Body of pancreas (tissue), 4 donors: Measurements from ENCODE around the gene SLC16A8. TPM values are rescaled to one million over a fixed set of nuclear protein-coding genes. Genes with fewer than 3 reads are reported as not detected.

ENCODE experiments used
- ATAC-seq: fragments of 150-250 bp; one replicate; pipeline ENCODE4 v1.9.1; 2016
- DNase-seq, 4 donors: peaks; one replicate each; pipeline ENCODE4 v3.0.0-alpha.2; 2019
- H3K27ac ChIP-seq, 4 donors: fragments of 200-600 bp; sonication (generic); 1 replicate in 3 of 4; 2 replicates in 1 of 4; pipeline versions ENCODE4 v1.5.1 to v1.6.1; 2016 to 2019; ENCODE audit warnings: mild to moderate bottlenecking in 1 of 4, mixed read lengths in 1 of 4, moderate library complexity in 1 of 4
- H3K27me3 ChIP-seq, 2 donors: fragments of 200-600 bp; sonication (generic); one replicate each; pipeline ENCODE4 v1.6.0; 2016; ENCODE audit warnings: mild to moderate bottlenecking in 1 of 2
- H3K36me3 ChIP-seq, 2 donors: fragments of 200-600 bp; sonication (generic); replicated peaks in 1 of 2; 2 replicates each; pipeline ENCODE4 v1.5.1; 2016; ENCODE audit warnings: low read depth in 2 of 2; ENCODE audit not compliant: insufficient read depth in 1 of 2
- H3K4me1 ChIP-seq: fragments of 200-600 bp; sonication (generic); one replicate; pipeline ENCODE4 v1.6.0; 2016
- H3K4me3 ChIP-seq, 2 donors: fragments of 200-600 bp; sonication (generic); 1 replicate in 1 of 2; 2 replicates in 1 of 2; pipeline ENCODE4 v1.5.1; 2016 to 2019
- H3K9me3 ChIP-seq, 3 donors: fragments of 200-600 bp; sonication (generic); 1 replicate in 2 of 3; 2 replicates in 1 of 3; pipeline ENCODE4 v1.5.1; 2016
- CTCF ChIP-seq, 7 experiments: fragments of 450-650 bp in 4 of 7; fragments of 200-600 bp in 3 of 7; sonication (generic) in 3 of 7; IDR thresholded peaks; one replicate each; pipeline ENCODE4 v1.5.1; 2016 to 2019; ENCODE audit warnings: antibody characterized with exemption in 7 of 7
- POLR2A ChIP-seq, 3 donors: fragments of 450-650 bp; IDR thresholded peaks; one replicate each; pipeline ENCODE4 v1.6.1; 2016; ENCODE audit warnings: antibody characterized with exemption in 3 of 3, mild to moderate bottlenecking in 2 of 3
- WGBS, 2 donors: methylation state at CpG; one replicate each; pipeline ENCODE4 v1.1.5; 2017; 5-methylcytosine and 5-hydroxymethylcytosine counted together
- intact Hi-C: fragments of 100-400 bp; cut with DNase I; formaldehyde crosslinking; loops from one replicate; pipeline ENCODE4 v1.15.1; 2023
- total RNA-seq, 2 donors: library from RNA; depleted of rRNA; stranded (reverse); fragments of >200 nt; gene quantifications; one replicate each; pipeline ENCODE4 v1.1.0, GENCODE V29; 2016

The SLC16A8 gene
- total RNA-seq, 2 donors from 2014 or later, result not detected

- H3K27ac ChIP-seq, result no peak overlapping the region
- TF ChIP-seq POLR2A (IDR thresholded peaks at IDR 0.05), result no peak
- ATAC-seq (no peak), DNase-seq (no peak)
- intact Hi-C loops, result no loop called here
- H3K4me1 ChIP-seq, result peaks cover 5% of the 10 kb centered on the region
- H3K36me3 ChIP-seq, result no peaks in the 10 kb centered on the region
- no peaks in the 10 kb centered on the region for H3K9me3 ChIP-seq
- no peaks in the 10 kb centered on the region for H3K27me3 ChIP-seq
- no peak overlapping the region for H3K4me3 ChIP-seq
- WGBS, 2 donors, result 66 to 85% methylated on average over 13 to 32 of the region's 32 CpGs
Observed at GRCh38 chr22:38097557-38098409, 13.8 kb upstream of the SLC16A8 start.

GRCh38 chr22:38097058-38097457 lies 13.1 kb upstream of the SLC16A8 start:
- Histone ChIP-seq H3K36me3 (no peaks in the 10 kb centered on the region), H3K4me3 (no peak overlapping the region), H3K27ac (no peak overlapping the region), H3K4me1 (peaks cover 5% of the 10 kb centered on the region), H3K9me3 (no peaks in the 10 kb centered on the region), H3K27me3 (no peaks in the 10 kb centered on the region)
- 89 to 92% methylated on average over 11 to 15 of the region's 15 CpGs for WGBS, 2 donors
- no peak for TF ChIP-seq CTCF (IDR thresholded peaks at IDR 0.05)
- TF ChIP-seq POLR2A (IDR thresholded peaks at IDR 0.05), result no peak
- DNase-seq (no peak), ATAC-seq (no peak)
- intact Hi-C loops, result no loop called here

GRCh38 chr22:38089474-38089851 lies 5.5 kb upstream of the SLC16A8 start:
- Histone ChIP-seq H3K9me3 (no peaks in the 10 kb centered on the region), H3K36me3 (no peaks in the 10 kb centered on the region), H3K4me3 (no peak overlapping the region), H3K27ac (no peak overlapping the region), H3K27me3 (no peaks in the 10 kb centered on the region), H3K4me1 (no peaks in the 10 kb centered on the region)
- no peak for DNase-seq
- intact Hi-C loops, result no loop called here
- 56 to 83% methylated on average over 3 to 13 of the region's 34 CpGs for WGBS, 2 donors
- TF ChIP-seq POLR2A (IDR thresholded peaks at IDR 0.05) (no peak), CTCF (IDR thresholded peaks at IDR 0.05) (no peak)
- no peak for ATAC-seq

GRCh38 chr22:38088629-38089473 lies 4.9 kb upstream of the SLC16A8 start:
- no peaks in the 10 kb centered on the region for H3K27me3 ChIP-seq
- TF ChIP-seq CTCF (IDR thresholded peaks at IDR 0.05) (no peak), POLR2A (IDR thresholded peaks at IDR 0.05) (no peak)
- no peaks in the 10 kb centered on the region for H3K9me3 ChIP-seq
- no peak overlapping the region for H3K4me3 ChIP-seq
- ATAC-seq, result no peak
- intact Hi-C loops, result no loop called here
- H3K4me1 ChIP-seq, result no peaks in the 10 kb centered on the region
- DNase-seq, result no peak
- H3K36me3 ChIP-seq, result no peaks in the 10 kb centered on the region
- WGBS, 2 donors, result 61 to 84% methylated on average over 22 to 54 of the region's 85 CpGs
- H3K27ac ChIP-seq, result no peak overlapping the region

- WGBS, 2 donors, result 92 to 96% methylated on average over 12 of the region's 12 CpGs
- DNase-seq, result no peak
Observed at GRCh38 chr22:38087855-38088254, 3.9 kb upstream of the SLC16A8 start.

More at GRCh38 chr22:38087855-38088254, 3.9 kb upstream of the SLC16A8 start:
- H3K27me3 ChIP-seq, result no peaks in the 10 kb centered on the region
- no peaks in the 10 kb centered on the region for H3K36me3 ChIP-seq
- no peaks in the 10 kb centered on the region for H3K9me3 ChIP-seq
- H3K4me3 ChIP-seq, result no peak overlapping the region
- no peak for TF ChIP-seq CTCF (IDR thresholded peaks at IDR 0.05)
- TF ChIP-seq POLR2A (IDR thresholded peaks at IDR 0.05), result no peak
- intact Hi-C loops, result no loop called here
- H3K27ac ChIP-seq, result no peak overlapping the region
- H3K4me1 ChIP-seq, result no peaks in the 10 kb centered on the region
- no peak for ATAC-seq
